HG03103 (cell line): Measurements from ENCODE around the gene TNC.

Experiments used
- ATAC-seq: cut with Tn5 transposase; IDR thresholded peaks from one replicate; pipeline ENCODE4 v1.9.1; 2021; ENCODE audit warnings: low read depth; ENCODE audit not compliant: unreplicated experiment

Gene TNC

DNA sequence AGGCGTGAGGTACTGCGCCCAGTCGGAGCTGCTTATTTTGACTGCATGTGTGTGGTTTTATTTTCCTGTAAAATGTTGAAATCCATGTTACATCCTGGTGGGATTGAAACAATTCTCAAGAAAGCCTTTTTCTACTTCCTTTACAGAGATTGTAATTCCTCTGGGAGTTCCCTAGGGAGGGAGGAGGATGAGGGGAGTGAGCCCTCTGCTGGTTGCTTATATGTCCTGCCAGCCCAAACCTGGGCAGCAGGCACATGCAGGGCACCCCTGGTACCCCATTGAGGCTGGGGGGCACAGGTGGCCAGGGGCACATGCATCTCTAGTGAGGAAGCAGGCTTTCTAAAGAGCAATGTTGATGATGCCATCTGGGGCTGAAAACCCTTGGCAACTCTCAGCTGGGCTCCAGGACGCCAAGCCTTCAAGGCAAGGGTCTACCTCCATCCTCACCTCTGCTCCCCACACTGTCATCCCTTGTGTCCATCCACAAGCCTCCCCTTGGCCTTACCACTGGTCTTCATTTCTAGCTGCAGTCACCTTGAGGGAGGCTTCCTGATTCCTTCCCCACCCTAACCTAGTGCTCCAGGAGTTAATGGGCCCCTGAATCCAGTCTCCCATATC lies 102.8 kb downstream of the TNC start:
- no peak for ATAC-seq

DNA sequence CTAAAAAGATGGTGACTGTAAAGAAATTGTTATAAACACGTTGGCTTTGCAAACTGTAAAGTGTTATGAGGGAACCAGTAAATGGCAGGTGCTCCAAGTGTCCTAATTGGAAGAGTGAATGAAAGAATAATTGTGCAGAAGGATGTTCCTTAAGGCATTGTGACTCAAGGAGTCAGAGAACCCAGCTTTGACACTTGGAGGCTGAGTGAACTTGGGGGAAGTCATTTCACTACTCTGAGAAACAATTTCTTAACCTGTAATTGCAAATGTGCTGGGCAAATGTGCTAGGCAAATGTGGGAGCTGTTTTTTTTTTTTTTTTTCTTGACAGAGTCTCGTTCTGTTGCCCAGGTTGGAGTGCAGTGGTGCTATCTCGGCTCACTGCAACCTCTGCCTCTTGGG lies 103.5 kb downstream of the TNC start:
- no peak for ATAC-seq

- peak; percentile 76 for ATAC-seq
These were observed 104.0 kb downstream of the TNC start for GRCh38 chr9:115013998-115014397.

DNA sequence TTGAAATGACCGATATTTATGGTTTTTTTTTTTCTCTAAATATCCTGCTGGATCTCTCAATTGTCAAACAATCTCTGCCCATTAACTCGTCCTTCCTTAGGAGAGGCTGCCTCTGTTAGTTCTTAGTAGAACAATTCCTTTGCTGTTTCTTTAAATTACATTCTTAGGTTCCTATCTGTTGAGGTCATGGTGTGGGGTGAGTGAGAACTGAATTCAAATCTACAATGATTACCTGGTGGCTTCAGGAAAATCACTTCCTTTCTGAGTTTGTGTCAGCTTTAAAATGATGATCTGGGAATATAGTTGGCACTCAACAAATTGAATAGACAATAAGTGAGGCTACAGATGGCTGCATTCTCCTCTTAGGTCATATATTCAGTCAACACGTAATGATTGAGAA lies 105.5 kb downstream of the TNC start:
- no peak for ATAC-seq

- no peak for ATAC-seq
These were observed 107.1 kb downstream of the TNC start for GRCh38 chr9:115010874-115011273.

- ATAC-seq, result no peak
These were observed 109.3 kb downstream of the TNC start for GRCh38 chr9:115008536-115009270.

- ATAC-seq, result no peak
These were observed 111.3 kb downstream of the TNC start for GRCh38 chr9:115006660-115007059.

DNA sequence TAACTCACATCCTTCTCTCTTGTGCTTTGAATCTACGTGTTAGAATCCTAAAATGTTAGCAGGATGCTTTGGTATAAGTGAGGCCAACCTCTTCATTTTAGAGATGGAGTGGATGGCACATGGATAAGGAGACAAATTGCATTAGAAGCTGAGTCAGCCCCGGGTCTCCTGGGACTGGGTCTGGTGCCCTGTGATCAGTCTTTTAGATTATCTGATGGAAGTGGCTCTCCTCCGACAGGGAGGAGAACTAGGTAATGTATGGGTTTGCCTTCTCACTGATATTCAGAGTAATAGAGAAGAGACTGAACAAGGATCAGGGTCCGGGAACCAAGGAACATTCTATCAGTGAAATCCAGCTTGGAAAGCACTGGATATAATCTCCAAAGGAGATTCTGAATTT lies 112.6 kb downstream of the TNC start:
- no peak for ATAC-seq

DNA sequence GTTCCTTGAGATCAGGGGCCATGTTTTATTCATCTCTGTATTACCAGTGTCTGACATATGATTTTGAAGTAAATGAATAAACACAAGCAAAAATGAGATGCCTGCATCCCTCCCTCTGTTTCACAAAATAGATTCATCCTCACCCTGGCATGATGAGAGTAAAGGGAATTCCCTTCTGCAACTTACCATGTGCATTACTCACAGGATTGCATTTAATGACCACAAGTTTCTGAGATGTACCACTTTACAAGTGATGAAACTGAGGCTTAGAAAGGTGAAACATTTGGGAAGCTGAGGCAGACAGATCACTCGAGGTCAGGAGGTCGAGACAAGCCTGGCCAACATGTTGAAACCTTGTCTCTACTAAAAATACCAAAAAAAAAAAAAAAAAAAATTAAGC lies 113.4 kb downstream of the TNC start:
- no peak for ATAC-seq

DNA sequence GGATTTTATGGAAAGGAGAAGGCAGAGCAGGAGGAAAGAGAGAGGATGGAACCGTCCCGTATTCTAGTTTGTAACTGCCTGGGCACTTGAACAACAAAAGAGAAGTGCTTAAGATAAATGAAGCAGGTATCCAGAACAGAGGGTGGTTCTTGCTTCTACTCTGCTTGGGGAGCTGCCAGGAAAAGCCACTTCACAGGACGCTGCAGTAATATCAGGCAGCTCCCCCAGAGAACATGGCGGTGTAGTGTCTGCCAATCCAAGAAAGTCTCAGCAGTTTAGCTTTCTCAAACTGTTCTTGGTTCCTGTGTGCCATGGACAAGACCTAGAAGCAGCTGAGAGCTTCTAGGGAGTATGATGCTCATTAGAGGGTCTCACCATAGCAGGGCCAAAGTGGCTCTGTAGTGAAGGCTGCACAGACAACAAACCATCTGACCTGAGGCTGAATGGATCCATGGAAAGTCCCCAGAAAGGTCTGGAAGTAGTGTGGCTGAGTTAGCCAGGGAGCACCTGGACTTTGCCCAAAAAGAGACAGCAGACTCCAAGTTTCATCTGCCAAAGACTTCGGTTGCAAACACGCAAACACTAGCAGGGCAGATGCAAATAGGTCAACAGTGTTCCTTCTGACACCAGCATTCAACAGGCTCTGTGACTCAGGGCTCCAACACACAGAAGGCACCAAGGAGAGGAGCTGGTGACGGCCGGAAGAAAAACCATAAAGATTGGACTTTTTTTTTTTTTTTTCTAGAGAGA lies 115.4 kb downstream of the TNC start:
- ATAC-seq, result no peak

GRCh38 chr9:115000217-115000639 lies 117.7 kb downstream of the TNC start:
- ATAC-seq, result no peak

GRCh38 chr9:114998326-114998725 lies 119.6 kb downstream of the TNC start:
- ATAC-seq, result no peak

DNA sequence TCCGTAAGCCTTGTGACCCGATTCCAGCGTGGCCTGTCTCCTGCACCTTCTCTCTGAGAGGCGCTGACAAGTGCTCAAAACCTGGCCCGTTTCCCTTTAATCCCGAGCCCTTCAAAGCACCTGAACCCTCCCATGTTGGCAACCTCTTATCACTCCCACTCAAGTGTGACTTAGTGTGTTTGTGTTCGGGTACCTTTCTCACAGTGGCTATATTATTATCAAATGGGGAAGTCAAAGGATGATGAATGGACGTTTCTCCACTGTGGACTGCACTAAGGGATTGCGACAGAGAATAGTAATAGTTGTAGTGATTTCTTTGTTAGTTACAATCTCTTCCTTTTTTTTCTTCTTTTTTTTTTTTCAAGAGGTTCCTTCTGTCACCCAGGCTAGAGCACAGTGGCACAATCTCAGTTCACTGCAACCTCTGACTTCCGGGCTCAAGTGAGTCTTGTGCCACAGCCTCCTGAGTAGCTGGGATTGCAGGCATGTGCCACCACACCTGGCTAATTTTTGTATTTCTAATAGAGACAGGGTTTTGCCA lies 122.2 kb downstream of the TNC start:
- ATAC-seq, result no peak

DNA sequence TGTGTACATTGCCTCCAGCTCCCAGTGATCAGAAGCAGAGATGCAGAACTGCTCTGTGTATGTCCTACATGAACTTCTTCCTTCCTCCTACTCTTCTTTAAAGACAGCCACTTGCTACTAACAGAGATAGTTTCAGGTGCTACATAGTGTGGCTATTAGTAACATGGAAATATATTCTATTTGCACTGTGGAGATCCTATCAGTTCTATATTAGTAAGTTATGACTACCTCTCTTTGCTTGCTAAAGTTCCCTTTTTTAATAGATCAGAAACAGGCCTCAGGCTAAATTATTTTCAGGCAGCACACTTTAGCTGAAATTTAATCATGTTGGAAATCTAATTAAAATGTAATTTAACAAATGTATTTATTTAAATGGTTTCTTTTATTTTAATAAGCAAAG lies 123.2 kb downstream of the TNC start:
- ATAC-seq, result no peak

- no peak for ATAC-seq
These were observed 126.1 kb downstream of the TNC start for GRCh38 chr9:114991861-114992260.

DNA sequence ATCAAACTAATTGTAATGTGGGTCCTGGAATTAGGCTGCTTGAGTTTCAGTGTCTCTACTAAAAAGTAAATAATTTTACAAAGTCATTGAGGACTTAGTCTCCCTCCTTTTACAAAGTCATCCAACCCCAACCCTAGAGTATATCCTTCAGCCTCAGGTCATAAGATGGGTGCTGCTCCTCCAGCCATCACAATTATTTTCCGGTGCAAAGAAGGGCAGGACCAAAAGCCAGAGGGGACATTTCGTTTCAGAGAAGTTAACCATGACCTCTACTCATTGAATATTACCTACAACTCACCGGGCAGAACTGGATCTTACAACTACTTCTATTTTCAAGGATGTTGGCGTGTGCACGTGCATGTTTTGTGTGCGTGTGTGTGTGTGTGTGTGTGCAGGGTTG lies 127.1 kb downstream of the TNC start:
- no peak for ATAC-seq

- peak; percentile 46 for ATAC-seq
These were observed 128.2 kb downstream of the TNC start for GRCh38 chr9:114989600-114990410.

DNA sequence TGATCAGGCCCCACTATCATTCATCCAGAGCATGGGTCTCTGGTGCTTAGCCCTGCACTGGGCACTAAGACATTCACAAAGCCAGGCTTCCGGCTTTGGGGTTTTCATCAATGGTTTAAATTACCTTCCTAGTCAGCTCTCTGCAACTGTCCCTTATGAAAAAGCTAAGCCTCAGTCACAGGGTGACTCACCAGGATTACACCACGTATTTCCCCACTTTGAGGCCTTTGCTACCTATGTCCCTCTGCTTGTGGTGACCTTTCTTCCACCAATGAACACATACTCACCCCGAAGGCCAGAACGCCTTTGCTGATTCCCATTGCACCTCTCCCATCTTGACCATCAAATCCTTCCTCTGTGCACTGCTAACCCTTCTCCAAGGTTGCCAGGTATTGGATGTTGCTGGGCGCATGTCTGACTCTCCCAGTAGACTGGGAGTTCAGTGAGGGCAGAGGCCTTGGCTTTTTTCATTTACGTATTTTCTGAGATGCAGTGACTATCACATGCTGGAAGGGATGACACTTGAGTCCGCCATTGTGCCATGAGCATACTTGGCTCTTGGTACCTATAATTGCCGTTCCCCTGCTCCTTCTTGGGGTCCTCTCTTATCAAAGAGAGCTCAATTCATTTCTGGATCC lies 128.9 kb downstream of the TNC start:
- ATAC-seq, result no peak

GRCh38 chr9:114987116-114987515 lies 130.8 kb downstream of the TNC start:
- no peak for ATAC-seq

DNA sequence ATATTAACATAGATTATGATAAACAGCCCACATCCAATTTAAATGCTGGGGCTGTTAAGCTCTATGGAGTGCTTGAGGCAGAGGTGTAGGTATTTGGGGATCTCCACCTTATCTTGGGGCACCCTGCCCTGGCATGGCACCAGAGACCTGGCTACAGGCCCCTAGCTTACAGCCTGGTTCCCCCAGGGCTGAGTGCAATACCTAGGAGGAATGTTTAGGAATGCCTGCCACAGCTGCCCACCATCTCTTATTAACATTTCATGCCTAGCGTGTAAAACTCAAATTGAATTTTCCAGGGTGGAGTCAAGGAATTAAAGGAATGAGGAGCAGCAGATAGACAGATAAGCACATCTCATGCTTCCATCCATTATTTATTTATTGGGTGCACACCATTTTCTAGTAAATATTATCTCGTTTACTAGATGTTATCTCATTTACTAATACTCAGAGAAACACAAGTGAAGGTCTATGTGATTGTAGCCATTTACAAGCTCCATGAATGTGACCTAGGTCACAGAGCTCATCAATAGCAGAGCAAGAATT lies 131.9 kb downstream of the TNC start:
- no peak for ATAC-seq
